HG03060 (cell line): ENCODE measurements around the gene PLEKHO2.

Experiments
- ATAC-seq: cut with Tn5 transposase; IDR thresholded peaks from one replicate; pipeline ENCODE4 v1.9.1; 2021; ENCODE audit warnings: low read depth, moderate number of reproducible peaks; ENCODE audit not compliant: unreplicated experiment

The PLEKHO2 gene

GRCh38 chr15:64824929-64825430, 16.7 kb upstream of the PLEKHO2 start:
- ATAC-seq, result no peak

GRCh38 chr15:64825431-64826294, 16.1 kb upstream of the PLEKHO2 start, which contains the start of gene PIF1:
TSS of gene PIF1 (minus strand) at chr15:64825647. CDS start at chr15:64824335, 1,312 bp downstream.
- ATAC-seq, result peak; percentile 81

GRCh38 chr15:64828985-64829384, 12.7 kb upstream of the PLEKHO2 start:
- ATAC-seq, result no peak

- no peak for ATAC-seq
These were observed 8.0 kb upstream of the PLEKHO2 start for GRCh38 chr15:64833690-64834089.

GRCh38 chr15:64836023-64836536, 5.6 kb upstream of the PLEKHO2 start:
- ATAC-seq, result no peak

- ATAC-seq, result no peak
These were observed 4.2 kb upstream of the PLEKHO2 start for GRCh38 chr15:64837502-64837901.

- ATAC-seq, result no peak
These were observed 713 bp upstream of the PLEKHO2 start for GRCh38 chr15:64841060-64841343.

- ATAC-seq, result no peak
These were observed 603 bp downstream of the PLEKHO2 start for GRCh38 chr15:64842096-64842939.

- no peak for ATAC-seq
These were observed 1.4 kb downstream of the PLEKHO2 start for GRCh38 chr15:64842986-64843561.

GRCh38 chr15:64843991-64844390, 2.3 kb downstream of the PLEKHO2 start:
- ATAC-seq, result no peak

- no peak for ATAC-seq
These were observed 2.9 kb downstream of the PLEKHO2 start for GRCh38 chr15:64844576-64845145.

GRCh38 chr15:64845183-64845611, 3.5 kb downstream of the PLEKHO2 start:
- ATAC-seq, result no peak

GRCh38 chr15:64845831-64846595, 4.3 kb downstream of the PLEKHO2 start:
- ATAC-seq, result no peak

GRCh38 chr15:64847016-64847415, 5.3 kb downstream of the PLEKHO2 start:
- no peak for ATAC-seq

- ATAC-seq, result no peak
These were observed 5.7 kb downstream of the PLEKHO2 start for GRCh38 chr15:64847448-64847847.

GRCh38 chr15:64847876-64848716, 6.4 kb downstream of the PLEKHO2 start:
- no peak for ATAC-seq

- no peak for ATAC-seq
These were observed 9.2 kb downstream of the PLEKHO2 start for GRCh38 chr15:64850778-64851502.

- no peak for ATAC-seq
These were observed 9.8 kb downstream of the PLEKHO2 start for GRCh38 chr15:64851503-64851840.
